HepG2 (cell line): ENCODE measurements around the gene TMED9. TPM values are rescaled to one million over a fixed set of nuclear protein-coding genes. Genes with fewer than 3 reads are reported as not detected.

Experiments
- BHLHE40 ChIP-seq: IDR thresholded peaks from 2 replicates; pipeline ENCODE4 v1.6.1; 2011; ENCODE audit warnings: low read length, improper control_type of control experiment
- CAMTA2 ChIP-seq: sonication (generic); formaldehyde crosslinking; IDR thresholded peaks from 2 replicates; pipeline ENCODE4 v1.4.0; 2020; ENCODE audit warnings: mild to moderate bottlenecking, missing genetic modification reagents, borderline replicate concordance
- KIAA2018 ChIP-seq: sonication (generic); formaldehyde crosslinking; IDR thresholded peaks from 2 replicates; pipeline ENCODE4 v1.5.0; 2020; ENCODE audit warnings: mild to moderate bottlenecking, missing genetic modification reagents, borderline replicate concordance
- KLF13 ChIP-seq: sonication (generic); formaldehyde crosslinking; IDR thresholded peaks from 2 replicates; pipeline ENCODE4 v1.4.0; 2020; ENCODE audit warnings: mild to moderate bottlenecking, missing genetic modification reagents
- MLLT10 ChIP-seq: sonication (generic); formaldehyde crosslinking; IDR thresholded peaks from 2 replicates; pipeline ENCODE4 v1.4.0; 2020; ENCODE audit warnings: missing genetic modification reagents
- NKX3-1 ChIP-seq: sonication (generic); formaldehyde crosslinking; IDR thresholded peaks from 2 replicates; pipeline ENCODE4 v1.5.0; 2020; ENCODE audit warnings: missing genetic modification reagents
- PHF20 ChIP-seq: sonication (generic); formaldehyde crosslinking; IDR thresholded peaks from 2 replicates; pipeline ENCODE4 v1.5.0; 2020; ENCODE audit warnings: mild to moderate bottlenecking, missing genetic modification reagents
- TRIM24 ChIP-seq: sonication (generic); formaldehyde crosslinking; IDR thresholded peaks from 2 replicates; pipeline ENCODE4 v1.8.0; 2022; ENCODE audit warnings: mild to moderate bottlenecking, missing genetic modification reagents
- ZFY ChIP-seq: sonication (generic); formaldehyde crosslinking; IDR thresholded peaks from 2 replicates; pipeline ENCODE4 v1.4.0; 2020; ENCODE audit warnings: missing genetic modification reagents
- ZHX2 ChIP-seq, 2 experiments: sonication (generic) in 1 of 2; formaldehyde crosslinking in 1 of 2; IDR thresholded peaks; 2 replicates each; pipeline versions ENCODE4 v1.6.1 to v1.9.0; 2014 to 2022; ENCODE audit warnings: antibody characterized with exemption in 1 of 2, borderline replicate concordance in 1 of 2, inconsistent platforms in 1 of 2, low read depth in 1 of 2, missing genetic modification reagents in 1 of 2
- ZNF30 ChIP-seq: sonication (generic); formaldehyde crosslinking; IDR thresholded peaks from 2 replicates; pipeline ENCODE4 v1.5.0; 2020; ENCODE audit warnings: mild to moderate bottlenecking, missing genetic modification reagents
- ZNF552 ChIP-seq: sonication (generic); formaldehyde crosslinking; IDR thresholded peaks from 2 replicates; pipeline ENCODE4 v1.9.0; 2022; ENCODE audit warnings: missing genetic modification reagents, mild to moderate bottlenecking, borderline replicate concordance
- ZSCAN22 ChIP-seq: sonication (generic); formaldehyde crosslinking; IDR thresholded peaks from 2 replicates; pipeline ENCODE4 v1.4.0; 2020; ENCODE audit warnings: mild to moderate bottlenecking, missing genetic modification reagents
- polyA plus RNA-seq, 8 experiments: library from polyadenylated mRNA; depleted of rRNA in 3 of 8; stranded (reverse) in 7 of 8; unstranded in 1 of 8; fragments of >200 nt; fragmentation: Illumina TruSeq in 4 of 8; extraction: Trizol in 4 of 8; gene quantifications; 2 replicates each; pipeline versions ENCODE4 v1.2.1 to v1.2.3, GENCODE V29; 2011 to 2016; ENCODE audit warnings: low read depth in 4 of 8, missing spikeins in 1 of 8, mixed read lengths in 1 of 8; ENCODE audit not compliant: insufficient read depth in 1 of 8
- total RNA-seq, 5 experiments: library from RNA; depleted of rRNA; stranded (reverse); fragments of >200 nt; fragmentation: Illumina TruSeq; extraction: Trizol; gene quantifications; 2 replicates each; pipeline ENCODE4 v1.2.3, GENCODE V29; 2016; ENCODE audit warnings: low read depth in 1 of 5

TMED9 gene
- total and polyA plus RNA-seq, 2 of the 13 experiments (the other 11 are each of a cell fraction or from before 2014, with no cell fraction given), result 161 to 350 TPM

GRCh38 chr5:177599731-177600507 is 7.9 kb downstream of the TMED9 start, which contains the start of gene B4GALT7 (continued):
- TF ChIP-seq ZHX2 (IDR thresholded peaks at IDR 0.05; ENCODE audit: low read depth), result no peak; the same call in 1 of the 2 replicates
- no peak for TF ChIP-seq ZHX2 (CRISPR knock-in tag; IDR thresholded peaks at IDR 0.05; ENCODE audit: borderline replicate concordance)
- TF ChIP-seq NKX3-1 (CRISPR knock-in tag), result no peak; the same call in 1 of the 2 replicates
- no peak for TF ChIP-seq CAMTA2 (CRISPR knock-in tag)
- TF ChIP-seq PHF20 (CRISPR knock-in tag), result peak; percentile 87
- TF ChIP-seq ZFY (CRISPR knock-in tag), result peak; percentile 93
- no peak for TF ChIP-seq MLLT10 (CRISPR knock-in tag)
- no peak for TF ChIP-seq ZNF30 (CRISPR knock-in tag)
- TF ChIP-seq BHLHE40, result no peak
- no peak for TF ChIP-seq KLF13 (CRISPR knock-in tag)
- TF ChIP-seq TRIM24 (CRISPR knock-in tag), result no peak
- no peak for TF ChIP-seq ZNF552
- no peak for TF ChIP-seq KIAA2018 (CRISPR knock-in tag)
- no peak for TF ChIP-seq ZSCAN22
